Neural progenitor cell (in vitro differentiated cells): ENCODE data around the gene NWD2.

ENCODE experiments used
- EZH2 ChIP-seq: fragments of 200-600 bp; sonication (generic); IDR thresholded peaks from 2 replicates; pipeline ENCODE4 v1.6.1; 2017; ENCODE audit warnings: antibody characterized with exemption, mild to moderate bottlenecking, moderate library complexity
- TF ChIP-seq, protein P1 (sequence below): fragments of 200-600 bp; sonication (generic); IDR thresholded peaks from 2 replicates; pipeline ENCODE4 v1.5.1; 2017; ENCODE audit warnings: antibody characterized with exemption, mild to moderate bottlenecking

DNA sequence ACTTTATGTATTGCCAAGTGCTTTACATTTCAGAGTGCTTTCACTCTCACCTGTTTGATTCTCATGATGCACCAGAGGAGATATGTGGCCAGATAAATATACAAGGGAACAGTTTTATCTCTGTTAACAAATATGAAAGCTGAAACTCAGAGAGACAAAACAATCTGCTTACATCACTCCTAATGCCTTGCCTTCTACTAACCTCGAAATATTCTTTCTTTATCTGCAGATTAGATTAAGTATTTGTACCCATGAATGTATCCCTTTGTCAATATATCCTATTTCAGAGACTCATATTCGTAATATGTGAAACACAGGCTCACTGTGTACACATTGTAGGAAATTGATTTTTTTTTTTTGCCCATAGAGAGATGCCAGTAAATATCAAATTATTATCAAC is 178.1 kb downstream of the NWD2 start:
- TF ChIP-seq, protein P1, sequence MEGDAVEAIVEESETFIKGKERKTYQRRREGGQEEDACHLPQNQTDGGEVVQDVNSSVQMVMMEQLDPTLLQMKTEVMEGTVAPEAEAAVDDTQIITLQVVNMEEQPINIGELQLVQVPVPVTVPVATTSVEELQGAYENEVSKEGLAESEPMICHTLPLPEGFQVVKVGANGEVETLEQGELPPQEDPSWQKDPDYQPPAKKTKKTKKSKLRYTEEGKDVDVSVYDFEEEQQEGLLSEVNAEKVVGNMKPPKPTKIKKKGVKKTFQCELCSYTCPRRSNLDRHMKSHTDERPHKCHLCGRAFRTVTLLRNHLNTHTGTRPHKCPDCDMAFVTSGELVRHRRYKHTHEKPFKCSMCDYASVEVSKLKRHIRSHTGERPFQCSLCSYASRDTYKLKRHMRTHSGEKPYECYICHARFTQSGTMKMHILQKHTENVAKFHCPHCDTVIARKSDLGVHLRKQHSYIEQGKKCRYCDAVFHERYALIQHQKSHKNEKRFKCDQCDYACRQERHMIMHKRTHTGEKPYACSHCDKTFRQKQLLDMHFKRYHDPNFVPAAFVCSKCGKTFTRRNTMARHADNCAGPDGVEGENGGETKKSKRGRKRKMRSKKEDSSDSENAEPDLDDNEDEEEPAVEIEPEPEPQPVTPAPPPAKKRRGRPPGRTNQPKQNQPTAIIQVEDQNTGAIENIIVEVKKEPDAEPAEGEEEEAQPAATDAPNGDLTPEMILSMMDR, result no peak
- no peak for TF ChIP-seq EZH2
